Measurements from ENCODE around the gene SHFL.
A peak's percentile ranks its signal among the peaks of the same experiment; 100 is the strongest.

Gene SHFL

DNA sequence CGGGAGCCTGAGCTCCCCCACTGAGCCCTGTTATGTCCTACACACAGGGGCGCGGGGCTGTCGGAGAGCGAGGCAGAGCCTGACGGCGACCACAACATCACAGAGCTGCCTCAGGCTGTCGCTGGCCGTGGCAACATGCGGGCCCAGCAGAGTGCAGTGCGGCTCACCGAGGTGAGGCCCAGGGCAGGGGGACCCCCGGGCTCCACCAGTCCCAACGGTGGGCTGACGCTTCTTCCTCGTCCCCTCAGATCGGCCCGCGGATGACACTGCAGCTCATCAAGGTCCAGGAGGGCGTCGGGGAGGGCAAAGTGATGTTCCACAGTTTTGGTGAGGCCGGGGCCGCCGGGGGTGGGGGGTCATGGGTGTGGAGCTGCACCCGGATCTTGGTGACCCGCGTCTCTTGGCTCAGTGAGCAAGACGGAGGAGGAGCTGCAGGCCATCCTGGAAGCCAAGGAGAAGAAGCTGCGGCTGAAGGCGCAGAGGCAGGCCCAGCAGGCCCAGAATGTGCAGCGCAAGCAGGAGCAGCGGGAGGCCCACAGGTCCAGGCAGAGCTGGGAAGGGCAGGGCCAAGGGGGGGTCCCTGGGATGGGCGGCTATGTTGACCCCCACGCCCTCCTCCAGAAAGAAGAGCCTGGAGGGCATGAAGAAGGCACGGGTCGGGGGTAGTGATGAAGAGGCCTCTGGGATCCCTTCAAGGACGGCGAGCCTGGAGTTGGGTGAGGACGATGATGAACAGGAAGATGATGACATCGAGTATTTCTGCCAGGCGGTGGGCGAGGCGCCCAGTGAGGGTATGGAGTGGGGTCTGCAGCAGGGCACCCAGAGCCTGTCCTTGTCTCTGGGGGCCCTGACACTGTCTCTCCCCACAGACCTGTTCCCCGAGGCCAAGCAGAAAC lies 24.2 kb downstream of the SHFL start:
- no peak for DNase-seq

DNA sequence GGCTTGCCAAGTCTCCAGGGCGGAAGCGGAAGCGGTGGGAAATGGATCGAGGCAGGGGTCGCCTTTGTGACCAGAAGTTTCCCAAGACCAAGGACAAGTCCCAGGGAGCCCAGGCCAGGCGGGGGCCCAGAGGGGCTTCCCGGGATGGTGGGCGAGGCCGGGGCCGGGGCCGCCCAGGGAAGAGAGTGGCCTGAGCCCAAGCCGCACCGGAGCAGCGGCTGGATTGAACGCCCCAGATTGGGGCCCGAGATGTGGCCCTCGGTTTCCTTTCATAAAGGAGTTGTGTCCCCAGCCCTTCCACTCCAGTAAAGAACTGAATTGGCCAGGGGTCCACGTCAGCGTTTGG lies 24.8 kb downstream of the SHFL start:
- no peak for DNase-seq

DNA sequence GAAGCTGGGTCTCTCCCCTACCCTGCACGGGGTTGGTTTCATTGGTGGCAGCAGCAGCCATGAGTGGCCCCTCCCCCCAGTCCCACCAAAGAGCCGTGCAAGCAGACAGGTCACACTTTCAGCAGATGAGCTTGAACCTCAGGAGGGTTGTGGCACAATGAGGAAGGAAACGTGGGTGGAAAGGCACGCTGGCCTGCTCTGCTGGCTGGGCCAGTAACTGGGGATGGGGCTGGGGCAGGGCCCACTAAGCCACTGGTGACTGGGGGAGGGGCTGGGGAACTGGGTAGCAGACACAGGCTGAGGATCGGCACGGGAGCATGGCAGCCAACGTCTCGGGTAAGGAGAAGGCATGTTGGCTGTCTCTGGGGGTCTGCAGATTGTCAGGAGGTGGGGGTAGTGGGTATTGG lies 25.3 kb downstream of the SHFL start, which contains the start of gene P2RY11:
Gene P2RY11, plus strand, starts transcription at position 289 of the 407 bp plus-strand sequence. Its CDS starts 29 bp downstream, at position 318.
- DNase-seq: peak; percentile 52

DNA sequence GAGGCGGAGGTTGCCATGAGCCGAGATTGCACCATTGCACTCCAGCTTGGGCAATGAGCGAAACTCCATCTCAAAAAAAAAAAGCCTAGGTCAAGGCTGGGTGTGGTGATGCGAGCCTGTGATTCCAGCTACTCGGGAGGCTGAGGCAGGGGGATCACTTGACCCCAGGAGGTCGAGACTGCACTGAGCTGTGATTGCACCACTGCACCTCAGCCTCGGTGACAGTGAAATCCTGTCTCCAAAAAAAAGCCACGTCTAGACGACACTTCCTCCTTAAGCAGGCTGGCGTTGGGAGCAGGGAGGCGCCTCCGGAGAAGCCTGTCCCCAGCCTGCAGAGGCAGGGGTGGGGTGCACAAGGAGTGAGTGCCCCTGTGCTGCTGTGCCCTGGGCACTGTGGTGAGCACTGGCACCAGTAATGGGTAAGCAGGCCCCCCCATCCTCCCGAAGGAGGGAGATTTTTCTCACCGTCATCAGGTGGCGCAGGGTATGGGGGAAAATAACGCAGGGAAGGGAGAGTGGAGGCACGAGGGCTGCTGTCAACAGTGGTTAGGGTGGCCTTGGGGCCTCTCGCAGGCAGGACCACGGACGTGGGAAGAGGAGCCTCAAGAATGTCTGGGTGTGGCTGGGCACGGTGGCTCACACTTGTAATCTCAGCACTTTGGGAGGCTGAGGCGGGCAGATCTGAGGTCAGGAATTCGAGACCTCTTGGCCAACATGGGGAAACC lies 26.1 kb downstream of the SHFL start:
- peak; percentile 39 for DNase-seq

DNA sequence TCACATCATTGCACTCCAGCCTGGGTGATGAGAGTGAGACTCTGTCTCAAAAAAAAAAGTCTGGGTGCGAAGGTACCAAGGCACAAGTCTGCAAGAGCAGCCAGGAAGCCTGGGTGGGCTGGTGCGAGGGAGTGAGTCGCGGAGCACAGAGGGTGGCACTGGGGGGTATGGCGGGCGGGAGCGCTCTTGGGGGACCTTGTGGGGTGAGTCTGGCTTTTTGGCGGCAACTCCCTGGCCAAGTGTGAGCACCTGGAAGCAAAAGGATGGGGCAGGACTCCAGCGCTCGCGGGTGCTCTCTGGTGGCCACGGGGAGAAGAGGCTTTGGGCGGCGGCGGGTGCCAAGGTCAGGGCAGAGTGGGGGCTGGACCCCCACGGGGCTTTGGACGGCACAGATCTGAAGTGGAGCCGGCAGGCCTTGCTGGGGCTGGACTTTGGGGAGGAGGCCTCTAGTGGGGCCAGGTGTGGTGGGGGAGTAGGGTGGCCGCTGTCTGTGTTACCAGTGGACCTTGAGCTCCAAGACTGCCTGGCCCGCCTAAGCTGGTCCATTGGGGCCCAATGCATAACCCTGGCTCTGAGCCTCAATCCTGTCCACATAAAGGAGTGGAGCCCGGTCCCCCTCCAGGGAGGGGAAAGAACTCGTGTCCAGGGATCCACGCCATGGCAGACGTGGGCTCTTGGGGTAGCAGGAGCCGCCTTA lies 26.9 kb downstream of the SHFL start:
- peak; percentile 77 for DNase-seq

DNA sequence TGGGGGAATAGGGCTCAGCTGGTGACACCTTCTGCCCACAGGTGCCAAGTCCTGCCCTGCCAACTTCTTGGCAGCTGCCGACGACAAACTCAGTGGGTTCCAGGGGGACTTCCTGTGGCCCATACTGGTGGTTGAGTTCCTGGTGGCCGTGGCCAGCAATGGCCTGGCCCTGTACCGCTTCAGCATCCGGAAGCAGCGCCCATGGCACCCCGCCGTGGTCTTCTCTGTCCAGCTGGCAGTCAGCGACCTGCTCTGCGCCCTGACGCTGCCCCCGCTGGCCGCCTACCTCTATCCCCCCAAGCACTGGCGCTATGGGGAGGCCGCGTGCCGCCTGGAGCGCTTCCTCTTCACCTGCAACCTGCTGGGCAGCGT lies 27.5 kb downstream of the SHFL start:
- DNase-seq: peak; percentile 32

DNA sequence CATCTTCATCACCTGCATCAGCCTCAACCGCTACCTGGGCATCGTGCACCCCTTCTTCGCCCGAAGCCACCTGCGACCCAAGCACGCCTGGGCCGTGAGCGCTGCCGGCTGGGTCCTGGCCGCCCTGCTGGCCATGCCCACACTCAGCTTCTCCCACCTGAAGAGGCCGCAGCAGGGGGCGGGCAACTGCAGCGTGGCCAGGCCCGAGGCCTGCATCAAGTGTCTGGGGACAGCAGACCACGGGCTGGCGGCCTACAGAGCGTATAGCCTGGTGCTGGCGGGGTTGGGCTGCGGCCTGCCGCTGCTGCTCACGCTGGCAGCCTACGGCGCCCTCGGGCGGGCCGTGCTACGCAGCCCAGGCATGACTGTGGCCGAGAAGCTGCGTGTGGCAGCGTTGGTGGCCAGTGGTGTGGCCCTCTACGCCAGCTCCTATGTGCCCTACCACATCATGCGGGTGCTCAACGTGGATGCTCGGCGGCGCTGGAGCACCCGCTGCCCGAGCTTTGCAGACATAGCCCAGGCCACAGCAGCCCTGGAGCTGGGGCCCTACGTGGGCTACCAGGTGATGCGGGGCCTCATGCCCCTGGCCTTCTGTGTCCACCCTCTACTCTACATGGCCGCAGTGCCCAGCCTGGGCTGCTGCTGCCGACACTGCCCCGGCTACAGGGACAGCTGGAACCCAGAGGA lies 28.0 kb downstream of the SHFL start:
- peak; percentile 23 for DNase-seq

DNA sequence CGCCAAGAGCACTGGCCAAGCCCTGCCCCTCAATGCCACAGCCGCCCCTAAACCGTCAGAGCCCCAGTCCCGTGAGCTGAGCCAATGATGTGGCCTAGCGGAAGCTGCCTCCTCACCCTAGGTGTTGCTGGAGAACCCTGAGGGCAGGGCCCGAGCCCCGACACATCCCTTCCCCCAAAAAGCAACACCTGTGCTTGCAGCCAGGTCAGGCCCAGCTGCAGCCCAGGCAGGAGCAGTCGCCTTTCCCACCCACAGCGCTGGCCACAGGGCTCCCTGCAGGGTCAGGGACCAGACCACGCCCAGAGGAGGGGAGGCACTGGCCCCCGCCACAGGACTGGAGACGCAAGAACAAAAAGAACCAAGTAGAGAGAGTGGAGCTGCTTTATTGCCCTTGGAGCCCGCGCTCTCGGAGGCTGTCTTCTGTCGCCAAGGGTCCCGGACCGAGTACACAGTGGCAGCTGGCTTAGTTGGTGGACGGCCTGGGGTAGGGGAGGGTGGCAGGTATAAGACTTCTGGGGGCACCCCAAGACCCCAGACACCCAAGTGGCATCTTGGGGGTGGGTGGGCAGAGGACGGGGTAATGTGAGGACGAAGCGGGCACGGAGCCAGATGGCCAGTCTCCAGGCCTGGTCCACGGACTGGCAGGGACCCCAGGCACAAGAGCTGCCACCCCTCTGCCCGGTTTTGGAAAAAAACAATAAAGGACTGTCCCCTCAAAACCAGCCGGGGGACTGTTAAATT lies 28.7 kb downstream of the SHFL start:
- DNase-seq: peak; percentile 45

DNA sequence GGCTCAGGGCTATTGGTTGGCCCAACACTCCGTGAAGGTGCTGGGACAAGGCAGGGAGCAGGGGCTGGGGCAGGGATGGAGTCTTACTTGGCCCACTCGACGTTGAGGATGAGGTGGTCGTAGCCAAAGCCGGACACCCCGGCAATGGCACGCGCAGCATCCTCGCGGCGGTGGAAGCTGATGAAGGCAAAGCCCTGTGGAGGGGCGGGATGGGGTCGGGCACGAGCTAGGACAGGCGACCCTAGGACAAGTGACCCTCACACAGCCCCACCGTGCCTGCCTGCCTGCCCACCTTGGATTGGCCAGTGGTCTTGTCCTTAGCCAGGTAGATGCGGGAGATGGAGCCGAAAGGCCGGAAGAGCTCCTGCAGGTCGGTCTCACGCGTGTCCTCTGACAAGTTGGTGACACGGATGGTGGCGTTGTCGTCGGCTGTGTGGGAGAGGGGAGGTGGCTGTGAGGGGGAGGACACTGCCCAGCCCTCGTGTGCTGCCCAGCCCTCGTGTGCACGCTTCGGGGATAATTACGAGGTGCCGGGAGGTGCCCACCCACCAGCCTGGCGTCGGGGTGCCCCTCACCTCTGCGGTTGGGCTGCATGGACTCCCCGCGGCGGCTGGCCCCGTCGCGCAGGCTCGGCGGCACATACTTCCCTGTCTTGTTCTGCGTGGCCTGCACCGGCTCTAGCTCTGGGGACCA lies 29.4 kb downstream of the SHFL start:
- no peak for DNase-seq

DNA sequence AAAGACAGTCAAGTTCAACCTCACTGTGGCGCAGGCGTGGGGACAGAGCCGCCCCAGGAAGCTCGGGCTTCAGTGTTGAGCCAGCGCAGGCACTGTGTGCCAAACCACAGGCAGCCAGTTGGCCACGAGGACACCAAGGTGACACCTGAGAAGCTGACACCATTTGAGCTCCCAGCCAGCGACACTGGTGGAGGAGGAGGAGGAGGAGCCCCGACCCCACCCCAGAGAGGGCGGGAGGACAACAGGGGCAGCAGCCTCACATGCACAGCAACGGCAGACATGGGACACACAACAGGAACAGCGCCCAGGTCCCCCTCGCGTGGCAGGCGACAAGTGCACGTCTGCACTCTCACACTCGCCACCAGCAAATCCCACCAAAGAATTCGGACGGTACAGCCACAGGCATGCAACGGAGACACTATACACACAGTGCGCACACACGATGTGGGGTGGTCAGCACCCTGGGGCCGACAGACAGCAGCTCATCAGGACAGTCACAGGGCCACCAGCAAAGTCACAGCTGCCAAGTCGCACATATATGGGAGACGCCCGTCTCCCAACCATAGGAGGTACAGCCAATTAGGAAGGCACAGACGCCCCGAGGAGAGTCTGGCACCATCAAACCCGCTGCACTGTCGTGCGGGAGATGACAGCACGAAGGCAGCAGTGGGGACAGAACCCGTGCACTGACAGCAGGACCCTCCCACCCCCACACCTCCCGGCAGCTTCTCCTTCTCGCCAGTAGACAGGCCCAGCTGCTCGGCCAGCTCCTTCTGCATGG lies 30.2 kb downstream of the SHFL start:
- peak; percentile 23 for DNase-seq

DNA sequence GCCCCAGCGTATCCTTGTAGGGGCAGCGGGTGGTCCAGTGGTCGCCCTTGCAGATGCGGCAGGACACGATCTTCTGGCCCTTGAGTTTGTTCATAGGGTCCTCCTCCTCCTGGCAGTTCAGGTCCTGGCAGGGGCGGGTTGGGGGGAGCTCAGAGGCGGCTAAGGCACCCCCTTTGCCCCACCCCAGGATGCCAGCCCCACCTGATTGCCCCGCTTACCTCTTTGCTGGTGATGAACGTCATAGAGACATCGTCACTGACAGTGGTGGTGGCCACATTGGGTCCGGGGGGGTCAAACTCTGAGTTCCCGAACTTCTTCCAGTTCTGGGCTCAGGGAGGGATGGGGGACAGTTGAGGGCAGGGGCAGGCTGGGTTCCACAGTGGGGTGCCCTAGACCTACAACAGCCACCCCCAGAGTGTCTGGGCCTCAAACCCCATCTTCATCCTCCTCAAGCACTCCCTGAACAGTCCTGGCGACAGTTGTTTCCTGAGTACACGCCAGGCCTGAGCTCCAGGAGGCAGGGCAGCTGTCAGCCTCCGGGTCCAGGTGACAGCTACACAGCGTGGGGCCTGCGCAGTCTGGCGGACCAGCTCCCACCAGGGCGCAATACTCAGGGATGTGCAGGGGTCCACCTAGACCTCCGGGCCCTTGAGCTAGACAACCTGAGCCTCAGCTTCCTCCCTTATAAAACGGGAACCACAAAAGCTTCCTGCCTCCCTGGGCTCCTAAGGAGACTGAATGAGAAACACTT lies 30.9 kb downstream of the SHFL start:
- no peak for DNase-seq

DNA sequence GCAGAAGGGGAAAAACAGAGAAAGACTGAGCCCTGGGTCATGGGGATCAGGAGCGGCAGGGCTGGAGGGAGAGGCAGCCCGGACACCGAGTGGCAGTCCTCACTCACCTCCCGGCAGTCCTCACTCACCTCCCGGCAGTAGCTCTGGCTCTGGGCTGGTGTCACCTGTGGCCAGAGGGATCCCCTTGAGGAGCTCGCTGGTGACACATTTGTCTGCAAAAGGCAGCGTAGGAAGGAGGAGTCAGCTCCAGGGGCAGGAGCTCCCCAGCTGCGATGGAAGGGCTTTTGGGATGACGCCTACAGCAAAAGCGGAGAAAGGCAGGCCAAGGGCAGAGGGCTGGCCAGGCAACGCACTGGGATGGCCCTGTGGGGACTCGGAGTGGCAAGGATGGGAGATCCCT lies 32.8 kb downstream of the SHFL start:
- DNase-seq: peak; percentile 25

DNA sequence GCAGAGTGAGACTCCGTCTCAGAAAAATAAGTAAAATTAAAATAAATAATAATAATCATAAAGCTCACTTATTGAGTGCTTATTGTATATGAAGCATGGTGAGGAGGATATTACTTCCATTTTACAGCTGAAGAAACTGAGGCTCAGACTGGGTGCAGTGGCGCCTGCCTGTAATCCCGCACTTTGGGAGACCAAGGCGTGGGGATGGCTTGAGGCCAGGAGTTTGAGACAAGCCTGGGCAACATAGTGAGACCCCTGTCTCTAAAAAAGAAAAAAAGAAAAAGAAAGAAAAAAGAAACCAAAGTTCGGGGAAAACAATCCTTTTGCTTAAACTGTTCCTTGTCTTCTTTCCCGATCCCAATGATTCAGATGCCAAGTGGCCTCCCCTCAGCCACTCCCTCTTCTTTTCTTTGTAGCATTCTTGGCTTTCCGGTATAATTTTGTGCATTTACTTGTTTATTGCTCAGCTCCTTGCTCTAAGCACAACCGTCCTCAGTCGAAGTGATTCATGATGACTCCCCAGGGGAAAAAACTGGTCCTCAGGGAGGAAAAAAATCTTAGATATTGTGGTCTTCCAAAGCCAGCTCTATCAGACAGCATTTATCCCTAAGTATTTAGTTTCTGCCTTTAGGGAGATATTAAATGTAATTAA lies 34.5 kb downstream of the SHFL start:
- no peak for DNase-seq

DNA sequence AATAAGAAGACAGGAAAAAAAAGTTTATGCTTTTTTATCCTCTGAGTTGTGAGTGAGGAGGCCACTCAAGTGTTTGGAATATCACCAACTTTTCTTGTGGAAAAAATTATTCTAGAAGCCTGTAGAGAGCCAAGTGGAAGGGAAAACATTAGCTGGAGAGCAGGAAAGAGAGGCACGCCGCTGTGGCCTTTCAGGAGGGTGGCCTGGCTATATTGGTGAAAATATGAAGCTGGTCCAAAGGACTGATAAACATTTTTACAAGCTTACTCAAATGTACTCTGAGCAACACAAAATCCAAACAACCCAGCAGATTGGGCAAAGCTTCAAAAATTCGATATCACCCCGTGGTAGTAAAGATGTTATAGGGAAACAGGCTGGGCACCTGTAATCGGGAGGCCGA lies 35.9 kb downstream of the SHFL start:
- DNase-seq: no peak

DNA sequence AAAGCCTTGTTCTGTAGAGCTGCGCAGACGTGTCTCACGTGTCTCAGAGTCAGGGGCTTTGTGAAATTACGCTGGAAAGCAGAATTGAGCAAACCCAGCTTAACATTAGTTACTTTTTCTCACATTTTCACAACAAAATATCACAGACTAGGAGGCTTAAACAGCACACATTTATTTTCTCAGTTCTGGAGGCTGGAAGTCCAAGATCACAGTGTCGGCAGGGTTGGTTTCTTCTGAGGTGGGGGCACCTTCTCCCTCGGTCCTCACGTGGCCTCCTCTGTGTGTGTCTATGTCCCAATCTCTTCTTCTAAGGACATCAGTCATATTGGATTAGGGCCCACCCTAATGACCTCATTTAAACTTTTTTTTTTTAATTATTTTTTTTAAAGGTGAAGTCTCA lies 38.3 kb downstream of the SHFL start:
- no peak for DNase-seq

DNA sequence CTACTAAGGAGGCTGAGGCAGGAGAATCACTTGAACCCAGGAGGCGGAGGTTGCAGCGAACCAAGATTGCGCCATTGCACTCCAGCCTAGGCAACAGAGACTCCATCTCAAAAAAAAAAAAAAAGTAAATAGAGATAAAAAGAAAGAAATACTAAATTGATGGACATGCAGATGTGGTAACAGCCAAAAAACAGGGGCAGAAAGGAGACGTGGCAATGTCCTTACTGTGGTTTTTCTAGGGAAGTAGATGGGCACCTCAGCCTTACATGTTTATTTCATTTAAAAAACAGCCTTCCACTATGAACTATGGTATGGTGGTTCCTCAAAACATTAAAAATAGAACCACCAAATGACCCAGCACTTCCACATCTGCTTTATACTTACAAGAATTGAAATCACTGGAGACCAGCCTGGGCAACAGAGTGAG lies 40.1 kb downstream of the SHFL start:
- DNase-seq: peak; percentile 58

DNA sequence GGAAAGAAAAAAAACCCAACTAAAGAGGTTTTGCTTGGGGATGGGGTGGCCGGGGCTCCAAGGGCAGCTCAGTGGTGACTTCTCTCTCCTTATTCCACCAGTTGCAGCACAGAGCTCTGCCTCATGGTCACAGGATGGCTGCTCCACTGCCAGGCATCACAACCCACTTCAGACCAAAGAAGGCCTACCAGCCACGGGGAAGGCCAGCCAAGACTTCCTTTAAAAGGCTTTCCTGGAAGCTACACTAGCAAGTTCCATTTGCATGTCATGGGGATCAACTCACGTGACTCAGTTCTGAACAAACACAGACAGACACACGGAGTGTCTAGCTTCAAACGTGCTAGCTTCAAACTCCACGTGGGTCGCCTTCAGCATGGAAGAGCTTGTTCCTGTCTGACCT lies 46.8 kb downstream of the SHFL start:
- DNase-seq: no peak

DNA sequence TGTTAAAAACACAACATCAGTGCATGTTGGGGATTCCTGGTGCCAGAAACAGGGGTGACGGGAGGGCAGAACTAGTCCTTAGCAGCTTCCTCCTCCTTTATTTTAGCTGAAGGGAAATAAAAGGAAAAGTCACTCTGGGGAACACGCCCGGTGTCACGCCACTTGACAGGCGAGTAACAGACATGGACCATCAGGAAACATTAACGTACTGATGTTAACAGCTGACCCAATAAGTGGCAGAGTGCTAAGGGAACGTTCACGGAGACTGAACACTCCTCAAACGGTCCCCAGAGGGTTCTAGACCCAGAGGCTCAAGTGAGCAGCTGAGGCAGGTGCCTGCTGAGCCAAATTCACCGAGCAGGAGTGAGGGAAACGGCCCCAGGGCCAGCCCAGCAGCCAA lies 47.5 kb downstream of the SHFL start:
- no peak for DNase-seq

DNA sequence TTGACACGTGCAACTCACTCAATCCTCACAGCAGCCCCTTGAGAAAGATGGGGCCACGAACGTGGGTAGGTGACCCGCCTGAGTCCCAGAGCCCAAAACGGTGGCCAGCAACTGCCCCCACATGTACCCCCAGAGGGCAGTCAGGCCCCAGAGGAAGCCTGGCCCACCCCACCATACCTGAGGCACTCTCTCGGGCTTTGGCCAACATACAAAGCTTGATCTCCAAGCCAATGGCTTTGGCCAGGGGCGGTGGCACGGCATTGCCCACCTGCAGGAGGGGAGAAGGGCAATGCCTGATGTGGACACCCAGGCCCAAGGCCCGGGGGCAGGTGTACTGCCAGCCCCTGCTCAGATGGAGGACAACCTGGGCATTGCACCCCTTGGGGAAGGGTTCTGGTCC lies 47.9 kb downstream of the SHFL start:
- no peak for DNase-seq

Measured in hematopoietic multipotent progenitor cell treated with erythropoietin and hydrocortisone succinate and interleukin-3 and kit ligand, for 6 days (in vitro differentiated cells).